ENCODE results near the gene NRK. TPM values are rescaled to one million over a fixed set of nuclear protein-coding genes. Genes with fewer than 3 reads are reported as not detected.

Gene NRK
- total and polyA plus RNA-seq, 2 of the 4 experiments (the other 2 are of a cell fraction), result 0.92 to 2.7 TPM

GRCh38 chrX:105870445-105870844 is 48.1 kb downstream of the NRK start:
- H3K4me1 ChIP-seq (ENCODE audit: control insufficient read depth, insufficient read depth, low read length), result no peaks in the 10 kb centered on the region
- no peak overlapping the region for H4K91ac ChIP-seq (ENCODE audit: insufficient read depth, low read depth, low read length)
- no peak overlapping the region for H2BK120ac ChIP-seq (ENCODE audit: low read depth, low read length)
- peaks cover 2% of the 10 kb centered on the region; the same call in 1 of the 2 replicates for H3K27me3 ChIP-seq (ENCODE audit: control insufficient read depth, insufficient read depth, low read length)
- H4K20me1 ChIP-seq (ENCODE audit: insufficient read depth, low read length), result no peaks in the 10 kb centered on the region
- H2BK5ac ChIP-seq (ENCODE audit: low read depth, low read length, poor library complexity, severe bottlenecking), result no peak overlapping the region
- dilution Hi-C loops (cut with HindIII; ENCODE audit: low sequenced_read_pairs, unreplicated experiment), result no loop called here
- H3K9ac ChIP-seq (ENCODE audit: low read depth, low read length), result no peak overlapping the region
- no peak overlapping the region for H3K4me2 ChIP-seq (ENCODE audit: low read depth, low read length)
- H3K9me1 ChIP-seq (ENCODE audit: insufficient read depth, low read length), result no peaks in the 10 kb centered on the region
- no peak overlapping the region for H3K4me3 ChIP-seq (ENCODE audit: insufficient read depth, low read depth, low read length)
- no peak overlapping the region for H4K5ac ChIP-seq (ENCODE audit: low read depth, low read length)
- H2BK20ac ChIP-seq (ENCODE audit: low read depth, low read length), result no peak overlapping the region
- H3K56ac ChIP-seq (ENCODE audit: extremely low read depth, insufficient read depth, low read length), result no peak overlapping the region
- no peak for TF ChIP-seq RAD21 (IDR thresholded peaks at IDR 0.05; ENCODE audit: low read length)
- TF ChIP-seq MAZ (IDR thresholded peaks at IDR 0.05; ENCODE audit: borderline replicate concordance, low read depth, low read length), result no peak
- no peaks in the 10 kb centered on the region for H3K36me3 ChIP-seq (ENCODE audit: control insufficient read depth, insufficient read depth, low read length)
- DNase-seq, result no peak
- no TSS peak for BruUV-seq (replicated peaks)
- no peak overlapping the region for H3K14ac ChIP-seq (replicated peaks; ENCODE audit: low read depth, low read length)
- no peaks in the 10 kb centered on the region for H3K79me1 ChIP-seq (ENCODE audit: low read depth in 1 of 2, low read length in 2 of 2)
- ChIA-PET CTCF (no interaction called here), POLR2A (ENCODE audit: unreplicated experiment) (no interaction called here)
- H3K9me3 ChIP-seq (ENCODE audit: control insufficient read depth, insufficient read depth, low read length), result no peaks in the 10 kb centered on the region
- ATAC-seq (ENCODE audit: low read depth), result no peak
- no peak overlapping the region for H2AFZ ChIP-seq (replicated peaks; ENCODE audit: low read length, poor library complexity)
- H4K8ac ChIP-seq (ENCODE audit: low read depth in 2 of 2, low read length in 2 of 2), result no peak overlapping the region
- no peak overlapping the region for H3K4ac ChIP-seq (ENCODE audit: low read depth, low read length)
- H3K27ac ChIP-seq (ENCODE audit: insufficient read depth, low read length), result no peak overlapping the region
- no peak overlapping the region for H2AK9ac ChIP-seq (replicated peaks; ENCODE audit: low read depth, low read length, poor library complexity)
- no peak overlapping the region for H3K23ac ChIP-seq (ENCODE audit: low read depth, low read length)
- in situ Hi-C loops (cut with MboI; ENCODE audit: low sequenced_read_pairs), result no loop called here
- WGBS, 2 experiments (ENCODE audit: extremely low coverage in 2 of 2, insufficient read length in 1 of 2), result no CpG with 5 or more reads among the region's 3 CpGs
- intact Hi-C loops (cut with micrococcal nuclease), result no loop called here
- no peak overlapping the region for H2BK15ac ChIP-seq (ENCODE audit: low read depth, low read length)
- H2AK5ac ChIP-seq (ENCODE audit: low read depth, low read length), result no peak overlapping the region
- no peak overlapping the region for H3K18ac ChIP-seq (ENCODE audit: low read depth, low read length)
